WI38 (cell line): Measurements from ENCODE around the gene MSI2.

ENCODE experiments used
- H3K4me3 ChIP-seq: 2 replicates; pipeline ENCODE4 v1.5.1; 2011; ENCODE audit warnings: low read depth, mild to moderate bottlenecking, control low read depth, low read length
- TF ChIP-seq, protein P1 (sequence below): IDR thresholded peaks from 2 replicates; pipeline ENCODE4 v1.5.1; 2012; ENCODE audit warnings: low read depth, mild to moderate bottlenecking, control low read depth, low read length

MSI2 gene

GRCh38 chr17:57444682-57445450 is 188.5 kb downstream of the MSI2 start:
- H3K4me3 ChIP-seq, result no peak overlapping the region
- TF ChIP-seq, protein P1, sequence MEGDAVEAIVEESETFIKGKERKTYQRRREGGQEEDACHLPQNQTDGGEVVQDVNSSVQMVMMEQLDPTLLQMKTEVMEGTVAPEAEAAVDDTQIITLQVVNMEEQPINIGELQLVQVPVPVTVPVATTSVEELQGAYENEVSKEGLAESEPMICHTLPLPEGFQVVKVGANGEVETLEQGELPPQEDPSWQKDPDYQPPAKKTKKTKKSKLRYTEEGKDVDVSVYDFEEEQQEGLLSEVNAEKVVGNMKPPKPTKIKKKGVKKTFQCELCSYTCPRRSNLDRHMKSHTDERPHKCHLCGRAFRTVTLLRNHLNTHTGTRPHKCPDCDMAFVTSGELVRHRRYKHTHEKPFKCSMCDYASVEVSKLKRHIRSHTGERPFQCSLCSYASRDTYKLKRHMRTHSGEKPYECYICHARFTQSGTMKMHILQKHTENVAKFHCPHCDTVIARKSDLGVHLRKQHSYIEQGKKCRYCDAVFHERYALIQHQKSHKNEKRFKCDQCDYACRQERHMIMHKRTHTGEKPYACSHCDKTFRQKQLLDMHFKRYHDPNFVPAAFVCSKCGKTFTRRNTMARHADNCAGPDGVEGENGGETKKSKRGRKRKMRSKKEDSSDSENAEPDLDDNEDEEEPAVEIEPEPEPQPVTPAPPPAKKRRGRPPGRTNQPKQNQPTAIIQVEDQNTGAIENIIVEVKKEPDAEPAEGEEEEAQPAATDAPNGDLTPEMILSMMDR, result no peak

DNA sequence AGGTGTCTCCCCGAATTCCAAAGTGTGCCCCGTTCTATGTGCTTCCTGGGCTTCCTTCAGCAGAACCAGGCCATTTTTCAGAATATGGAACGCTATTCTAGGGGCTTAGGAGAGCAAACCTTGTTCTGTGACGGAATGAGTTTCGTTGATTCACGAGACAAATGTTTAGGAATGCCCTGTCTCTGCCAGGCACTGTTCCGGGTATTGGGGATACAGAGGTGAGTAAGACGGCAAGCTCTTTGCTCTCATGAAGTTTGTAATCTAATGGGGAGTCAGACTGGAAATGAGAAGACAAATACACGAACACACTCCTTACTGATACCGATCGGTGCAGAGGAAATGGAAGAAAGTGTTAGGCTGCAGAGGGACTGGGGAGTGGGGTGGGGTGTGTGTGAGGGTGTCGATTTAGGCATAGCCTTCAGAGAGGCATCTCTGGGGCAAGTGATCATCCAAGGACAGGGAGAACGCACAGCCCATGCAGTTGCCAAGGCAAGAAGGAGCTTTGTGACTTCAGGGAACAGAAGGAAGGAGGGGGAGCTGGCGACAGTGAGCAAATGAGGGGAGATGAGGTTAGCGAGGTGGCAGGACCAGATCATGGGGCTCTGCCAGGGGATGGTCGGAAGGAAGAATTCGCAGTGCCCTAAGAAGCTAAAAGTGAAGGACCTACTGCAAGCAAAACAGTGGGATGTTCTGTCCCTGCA is 189.6 kb downstream of the MSI2 start:
- no peak overlapping the region for H3K4me3 ChIP-seq
- TF ChIP-seq, protein P1, result no peak

GRCh38 chr17:57447357-57447989 is 191.2 kb downstream of the MSI2 start:
- TF ChIP-seq, protein P1, result no peak
- no peak overlapping the region for H3K4me3 ChIP-seq

- no peak overlapping the region for H3K4me3 ChIP-seq
- TF ChIP-seq, protein P1, result no peak
Measured at GRCh38 chr17:57447990-57448758, 191.9 kb downstream of the MSI2 start.

GRCh38 chr17:57448759-57449283 is 192.5 kb downstream of the MSI2 start:
- no peak overlapping the region for H3K4me3 ChIP-seq
- TF ChIP-seq, protein P1, result no peak

DNA sequence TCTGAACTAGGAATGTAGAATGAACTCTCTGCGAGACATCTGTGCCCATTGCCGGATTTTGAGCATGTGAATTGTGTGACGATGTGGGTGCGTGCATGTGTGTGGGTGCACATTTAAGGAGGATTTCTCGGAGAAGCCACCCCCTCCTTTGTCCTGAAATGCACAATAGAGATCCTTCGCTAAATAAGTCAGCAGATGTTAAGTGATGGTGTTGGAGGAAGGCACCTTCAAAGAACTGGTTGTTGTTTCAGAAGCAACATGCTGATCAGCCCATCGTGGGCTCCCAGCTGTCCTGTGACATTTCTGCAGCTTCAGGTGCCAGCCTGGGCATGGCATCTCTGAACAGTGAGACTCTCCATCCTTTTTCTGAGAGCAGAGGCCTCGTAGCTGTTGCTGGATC is 194.9 kb downstream of the MSI2 start:
- TF ChIP-seq, protein P1, result no peak

More for the DNA sequence above, 194.9 kb downstream of the MSI2 start:
- H3K4me3 ChIP-seq, result no peak overlapping the region
